H1 (cell line): ENCODE measurements around the gene IL37. TPM values are rescaled to one million over a fixed set of nuclear protein-coding genes. Genes with fewer than 3 reads are reported as not detected.

Source experiments
- BCL11A ChIP-seq, 2 experiments: IDR thresholded peaks; one replicate each; pipeline ENCODE4 v1.6.1; 2011; ENCODE audit warnings: low read depth in 2 of 2, low read length in 2 of 2, mild to moderate bottlenecking in 2 of 2
- POLR2A ChIP-seq, 2 experiments: IDR thresholded peaks; 1 replicate in 1 of 2; 2 replicates in 1 of 2; pipeline ENCODE4 v1.6.1; 2011; ENCODE audit warnings: low read depth in 2 of 2, low read length in 2 of 2, mild to moderate bottlenecking in 2 of 2; ENCODE audit errors: control extremely low read depth in 1 of 2
- YY1 ChIP-seq: IDR thresholded peaks from 2 replicates; pipeline ENCODE4 v1.6.1; 2011; ENCODE audit warnings: low read depth, mild to moderate bottlenecking, low read length
- polyA plus RNA-seq, 7 experiments: library from polyadenylated mRNA; depleted of rRNA in 3 of 7; stranded (reverse) in 5 of 7; unstranded in 2 of 7; fragments of >200 nt in 5 of 7; fragments of 200-250 nt in 2 of 7; gene quantifications; 1 replicate in 5 of 7; 2 replicates in 1 of 7; 4 replicates in 1 of 7; pipeline versions ENCODE4 v1.2.1 to v1.2.3, GENCODE V29; 2011 to 2013; ENCODE audit warnings: missing spikeins in 2 of 7, mixed read lengths in 2 of 7
- total RNA-seq: library from RNA; stranded (reverse); fragmentation: NEBNext Ultra II Directional; extraction: Animal tissue kit (Norgen Biotek cat#: 25700); gene quantifications from 2 replicates; pipeline ENCODE4 v1.2.1, GENCODE V29; 2021
- TF ChIP-seq, protein P1 (sequence below): IDR thresholded peaks from 2 replicates; pipeline ENCODE4 v1.6.1; 2012; ENCODE audit warnings: inconsistent platforms

IL37 gene
- total and polyA plus RNA-seq, 2 of the 8 experiments (the other 6 are each of a cell fraction or from before 2014, with no cell fraction given), result 0.18 TPM; not detected in 1

DNA sequence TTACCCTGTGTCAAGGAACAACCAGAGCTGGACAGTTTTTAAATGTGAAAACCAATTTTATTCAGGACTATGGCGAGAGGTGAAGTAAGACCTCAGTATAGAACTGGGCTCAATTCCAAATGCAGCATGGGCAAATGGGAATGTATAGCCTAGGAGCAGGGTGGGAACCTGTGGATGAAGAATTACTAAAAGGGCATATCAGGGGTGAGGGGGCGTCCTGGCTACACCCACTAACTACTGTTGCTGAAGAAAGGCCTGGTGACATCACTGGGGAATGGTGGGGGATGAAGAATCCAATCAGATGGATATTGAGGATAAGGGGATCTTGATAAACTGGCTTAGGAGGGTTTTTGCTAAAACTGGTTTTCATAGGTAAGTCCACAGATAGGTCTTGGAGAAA, 27.3 kb upstream of the IL37 start (continued):
- TF ChIP-seq YY1, result no peak
- TF ChIP-seq, protein P1, sequence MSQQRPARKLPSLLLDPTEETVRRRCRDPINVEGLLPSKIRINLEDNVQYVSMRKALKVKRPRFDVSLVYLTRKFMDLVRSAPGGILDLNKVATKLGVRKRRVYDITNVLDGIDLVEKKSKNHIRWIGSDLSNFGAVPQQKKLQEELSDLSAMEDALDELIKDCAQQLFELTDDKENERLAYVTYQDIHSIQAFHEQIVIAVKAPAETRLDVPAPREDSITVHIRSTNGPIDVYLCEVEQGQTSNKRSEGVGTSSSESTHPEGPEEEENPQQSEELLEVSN, result no peak
- no peak for TF ChIP-seq POLR2A (IDR thresholded peaks at IDR 0.05; ENCODE audit: control extremely low read depth in 1 of 2, low read depth in 2 of 2, low read length in 2 of 2)
- TF ChIP-seq BCL11A (IDR thresholded peaks at IDR 0.05; ENCODE audit: low read depth in 2 of 2, low read length in 2 of 2), result no peak
- TF ChIP-seq, all 59 proteins: peak for 0
